NCI-H128 (cell line): Measurements from ENCODE around the gene MXD3.

Source experiments
- DNase-seq: peaks from one replicate; lab custom pipeline; 2025; ENCODE audit not compliant: unreplicated experiment; lab: John Stamatoyannopoulos, UW

Gene MXD3

DNA sequence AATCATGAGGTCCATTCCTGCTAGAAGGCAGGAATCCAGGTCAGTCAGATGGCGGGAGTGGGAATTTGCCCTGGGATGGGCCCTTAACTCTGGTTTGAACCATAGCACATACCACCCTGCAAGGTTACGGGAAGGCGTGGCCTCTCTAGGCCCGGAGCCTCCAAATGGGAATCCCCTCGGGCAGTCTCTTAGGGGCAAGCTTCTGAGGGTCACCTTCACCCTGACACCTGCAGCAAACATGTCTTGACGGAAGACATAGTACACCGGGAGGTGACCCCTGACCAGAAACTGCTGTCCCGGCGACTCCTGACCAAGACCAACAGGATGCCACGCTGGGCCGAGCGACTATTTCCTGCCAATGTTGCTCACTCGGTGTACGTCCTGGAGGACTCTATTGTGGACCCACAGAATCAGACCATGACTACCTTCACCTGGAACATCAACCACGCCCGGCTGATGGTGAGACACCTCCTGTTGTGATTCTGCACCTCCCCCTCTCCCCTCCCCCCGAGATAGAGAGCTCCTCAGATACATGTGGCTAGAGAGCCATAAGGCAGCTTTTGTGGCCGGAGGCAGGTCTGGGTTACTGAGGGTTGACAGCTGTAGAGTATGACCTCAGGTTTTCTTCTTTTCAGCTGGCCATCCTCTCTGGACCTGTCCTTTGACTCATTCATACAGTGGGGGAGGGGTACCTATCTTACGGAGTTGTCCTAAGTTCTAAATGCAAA, 7.1 kb downstream of the MXD3 start:
- DNase-seq = no peak

DNA sequence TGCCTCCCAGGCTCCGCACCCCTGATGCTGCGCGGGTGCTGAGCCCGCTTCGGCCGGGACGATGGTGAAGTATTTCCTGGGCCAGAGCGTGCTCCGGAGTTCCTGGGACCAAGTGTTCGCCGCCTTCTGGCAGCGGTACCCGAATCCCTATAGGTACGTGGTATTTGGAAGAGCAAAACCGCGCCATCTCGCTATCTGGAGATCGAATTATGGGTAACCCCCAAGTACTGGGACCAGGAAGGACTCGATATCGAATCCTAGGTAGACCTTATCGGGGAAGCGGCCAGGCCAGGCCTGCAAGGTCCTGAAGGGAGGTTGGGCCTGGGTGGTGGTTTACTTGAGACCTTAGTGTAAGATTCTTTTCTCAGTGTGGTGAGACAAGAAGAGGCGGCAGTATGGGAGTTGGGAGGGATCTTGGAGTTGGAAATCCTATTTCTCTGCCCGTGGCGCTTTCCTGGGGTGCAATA, 7.7 kb downstream of the MXD3 start:
- DNase-seq = no peak

DNA sequence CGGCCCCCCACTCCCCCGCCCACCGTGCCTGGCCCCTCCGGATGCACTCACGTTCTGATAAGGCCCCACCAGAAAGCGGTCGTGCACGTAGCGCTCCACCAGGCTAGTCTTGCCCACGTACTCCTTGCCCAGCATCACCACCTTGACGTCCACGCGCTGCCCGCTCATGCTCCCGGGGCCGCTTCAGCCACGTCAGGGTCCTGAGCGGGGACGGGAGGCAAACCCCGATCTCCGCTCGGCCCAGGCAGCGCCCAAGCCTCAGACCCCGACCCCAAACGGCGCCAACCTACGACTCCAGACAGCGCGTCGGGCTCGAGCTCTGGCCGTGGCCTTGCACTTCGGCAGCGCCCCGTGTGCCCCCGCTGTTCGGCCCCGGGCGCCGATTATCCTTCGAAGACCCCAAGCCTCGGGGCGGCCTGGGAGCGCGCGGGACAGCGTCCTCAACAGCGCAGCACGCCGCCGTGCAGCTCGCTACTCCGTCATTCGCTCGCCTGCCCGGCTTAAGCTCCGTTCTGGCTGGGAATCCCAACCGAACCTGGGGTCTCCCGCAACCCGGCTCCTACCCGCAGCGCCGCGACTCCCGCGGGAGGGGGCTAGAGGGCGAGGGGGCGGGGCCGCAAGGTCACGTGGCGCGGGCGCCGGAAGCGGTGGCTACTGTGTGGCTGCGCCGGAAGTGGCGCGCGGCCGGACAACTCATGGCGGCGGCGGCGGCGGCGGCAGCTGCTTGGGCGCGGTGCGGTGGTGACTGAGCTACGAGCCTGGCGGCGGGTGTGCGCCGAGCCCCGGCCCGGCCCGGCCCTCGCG, 8.4 kb downstream of the MXD3 start, which contains the start of the genes PRELID1 and RAB24:
Gene PRELID1 (plus strand): TSS at position 679 of the 804 bp plus-strand sequence. CDS start 187 bp downstream, outside the sequence.
Gene RAB24 (minus strand): TSS at position 599 of the 804 bp plus-strand sequence. CDS start 431 bp downstream, at position 168.
- peak; percentile 37 for DNase-seq

DNA sequence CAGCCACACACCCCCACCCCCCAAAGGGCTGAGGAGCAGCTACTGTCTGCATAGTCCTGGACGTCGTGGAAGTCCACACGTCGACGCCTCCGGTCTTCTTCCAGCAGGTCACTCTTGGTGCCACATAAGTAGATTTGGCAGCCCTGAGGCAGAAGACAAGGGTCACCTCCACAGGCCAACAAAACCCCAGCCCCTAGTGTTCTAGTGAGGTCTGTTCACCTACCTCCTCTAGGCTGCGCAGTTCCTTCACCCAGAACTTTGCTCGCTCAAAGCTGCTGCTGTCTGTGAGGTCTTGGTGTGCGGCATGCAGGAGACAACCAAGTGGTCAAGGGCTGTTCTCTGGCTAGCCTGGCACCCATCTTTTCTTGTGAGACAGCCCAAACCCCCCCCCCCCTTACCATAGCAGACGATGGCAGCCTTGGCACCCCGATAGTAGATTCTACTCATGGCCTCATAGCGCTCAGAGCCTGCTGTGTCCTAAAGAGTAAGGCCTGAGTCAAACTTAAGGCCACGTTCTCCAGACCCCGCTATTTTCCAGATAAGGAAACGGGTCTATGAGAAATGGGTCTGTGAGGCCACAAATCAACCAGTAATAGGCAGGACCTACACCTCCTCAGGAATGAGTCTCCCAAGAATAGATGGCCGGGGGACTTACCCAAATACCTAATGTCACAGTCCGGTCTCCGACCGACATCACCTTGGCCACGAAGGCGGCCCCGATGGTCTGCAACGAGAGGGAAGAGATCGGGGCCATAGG, 9.2 kb downstream of the MXD3 start:
- DNase-seq = no peak

DNA sequence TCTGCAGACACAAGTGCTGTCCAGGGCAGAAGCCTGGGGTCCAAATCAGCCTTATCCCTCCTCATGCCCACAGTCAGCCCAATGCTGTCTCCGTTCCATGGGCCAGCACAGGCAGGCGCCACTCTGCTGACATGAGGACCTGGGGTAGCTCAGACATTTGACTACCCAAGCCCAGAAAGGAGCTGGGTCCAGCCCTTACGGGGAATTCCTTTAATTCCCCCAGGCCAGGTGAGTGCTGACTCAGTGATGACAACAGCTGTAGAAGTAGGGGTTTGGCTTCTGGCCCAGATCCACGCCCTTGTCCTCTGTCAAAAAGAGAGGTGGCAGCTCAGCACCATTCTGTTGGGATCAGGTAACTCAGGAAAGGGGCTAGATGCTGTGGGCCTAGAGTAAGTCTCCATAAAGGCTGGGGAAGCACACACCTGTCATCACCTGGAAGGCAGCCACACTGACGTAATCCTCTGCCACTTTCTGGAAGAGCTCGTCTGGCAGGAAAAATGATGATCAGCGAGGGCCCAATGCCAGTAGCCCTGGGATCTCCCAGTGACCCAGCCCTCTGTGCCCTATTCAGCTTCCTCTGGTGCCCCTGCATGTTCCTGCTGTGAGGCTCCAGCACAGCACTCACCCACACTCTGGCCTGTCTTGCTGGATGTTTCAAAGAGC, 10.1 kb downstream of the MXD3 start:
- peak; percentile 70 for DNase-seq

DNA sequence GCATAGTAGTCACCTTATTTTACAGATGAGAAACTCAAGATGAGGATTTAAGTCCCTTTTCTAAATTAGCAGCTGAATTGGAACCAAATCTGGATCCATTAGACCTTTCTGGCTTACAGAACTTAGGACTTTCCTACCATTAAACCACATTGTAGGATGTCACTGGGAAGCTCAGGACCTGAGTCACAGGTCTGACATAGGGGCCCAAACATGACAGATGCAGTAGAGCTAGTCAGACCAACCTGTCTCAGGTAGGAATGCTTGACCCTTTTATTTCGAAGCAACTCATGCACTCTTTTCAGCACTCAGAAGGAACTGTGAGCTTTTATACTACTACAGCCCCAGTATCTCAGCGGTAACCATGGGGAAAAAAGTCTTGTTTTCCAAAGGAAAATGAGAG, 10.7 kb downstream of the MXD3 start:
- DNase-seq = no peak

DNA sequence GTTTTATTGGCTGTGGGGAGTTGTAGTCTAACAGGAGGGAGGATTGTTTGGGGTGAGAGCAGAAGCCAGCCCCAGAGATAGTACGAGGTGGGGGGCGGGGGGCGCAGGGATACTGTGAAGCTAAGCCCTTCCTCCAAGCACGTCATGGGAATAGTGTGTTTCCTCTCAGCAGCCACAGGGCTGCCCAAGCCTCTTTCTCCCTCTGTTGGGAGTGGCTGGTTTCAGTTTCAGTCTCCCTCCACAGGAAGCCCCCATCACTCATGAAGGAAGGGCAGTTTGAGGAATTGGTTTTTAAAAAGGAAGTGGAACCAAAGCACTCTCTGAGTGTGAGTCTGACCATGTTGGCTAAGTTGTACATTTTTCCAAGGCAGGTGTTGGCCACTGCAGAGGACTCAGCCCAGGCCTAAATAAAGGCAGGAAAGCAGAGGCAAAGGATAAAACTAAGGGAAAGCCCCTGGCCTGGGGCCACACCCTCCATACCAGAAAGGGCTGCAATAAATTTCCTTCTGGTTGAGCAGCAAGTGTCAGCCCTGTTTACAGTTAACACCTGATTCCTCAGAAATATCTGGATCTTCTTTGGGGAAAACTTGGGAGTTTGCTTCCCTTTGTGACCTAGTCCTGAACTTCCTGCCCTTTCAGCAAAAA, 11.3 kb downstream of the MXD3 start:
- no peak for DNase-seq

DNA sequence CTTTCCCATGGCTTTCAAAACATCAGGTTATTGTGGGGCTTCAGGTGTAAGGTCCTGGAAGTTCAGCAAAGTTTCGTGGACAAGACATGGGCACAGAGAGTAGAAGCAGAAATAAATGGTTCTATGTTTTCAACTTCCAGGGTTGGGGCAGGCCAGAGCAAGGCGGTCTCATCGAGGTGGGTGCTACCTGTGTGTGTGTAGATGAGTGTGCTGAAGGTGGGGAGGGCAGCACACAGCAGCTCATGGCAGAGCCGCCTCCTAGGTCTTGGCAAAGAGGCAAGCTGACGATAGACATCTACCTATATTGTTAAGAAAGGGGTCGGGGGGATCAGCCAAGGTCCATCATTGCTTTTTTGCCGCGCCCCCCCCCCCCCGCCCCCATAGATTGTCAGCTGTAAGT, 12.0 kb downstream of the MXD3 start:
- DNase-seq = no peak

DNA sequence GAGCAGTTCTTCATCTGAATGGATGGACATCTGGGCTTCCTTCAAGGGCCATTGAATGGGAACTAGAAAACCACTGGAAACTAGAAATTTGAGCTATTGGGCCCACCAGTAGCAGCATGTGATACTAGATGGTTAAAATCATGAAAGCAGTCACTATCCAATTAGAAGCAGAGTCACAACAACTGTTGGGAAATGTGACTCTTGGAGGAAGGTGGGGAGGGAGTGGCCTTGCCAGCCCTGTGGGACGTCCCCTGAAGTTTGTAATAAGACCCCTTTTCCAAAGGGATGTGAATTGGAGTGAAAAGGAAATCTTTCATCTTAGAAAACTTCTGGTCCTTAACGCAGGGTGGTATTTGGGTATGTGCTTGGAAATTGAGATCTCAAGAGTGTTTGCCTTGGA, 13.8 kb downstream of the MXD3 start:
- DNase-seq = no peak

DNA sequence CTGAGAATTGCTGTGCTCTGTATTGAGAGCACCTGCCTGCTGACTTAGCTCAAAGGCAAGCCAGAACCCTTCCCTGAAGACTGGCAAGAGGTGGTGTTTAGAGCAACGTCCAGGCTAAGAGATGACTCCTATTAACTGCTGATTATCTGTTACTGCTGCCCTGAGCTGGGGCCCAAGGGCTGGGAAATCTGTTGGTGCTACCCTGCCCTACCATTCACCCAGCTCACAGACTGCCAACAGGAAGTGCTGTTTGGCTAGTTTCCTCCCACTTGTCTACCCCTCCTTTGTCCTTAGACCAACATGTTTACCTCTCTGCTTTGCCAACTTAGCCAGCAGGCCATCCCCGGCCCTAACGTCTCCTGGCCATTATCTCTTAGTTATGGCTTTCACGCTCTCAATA, 15.1 kb downstream of the MXD3 start:
- no peak for DNase-seq

DNA sequence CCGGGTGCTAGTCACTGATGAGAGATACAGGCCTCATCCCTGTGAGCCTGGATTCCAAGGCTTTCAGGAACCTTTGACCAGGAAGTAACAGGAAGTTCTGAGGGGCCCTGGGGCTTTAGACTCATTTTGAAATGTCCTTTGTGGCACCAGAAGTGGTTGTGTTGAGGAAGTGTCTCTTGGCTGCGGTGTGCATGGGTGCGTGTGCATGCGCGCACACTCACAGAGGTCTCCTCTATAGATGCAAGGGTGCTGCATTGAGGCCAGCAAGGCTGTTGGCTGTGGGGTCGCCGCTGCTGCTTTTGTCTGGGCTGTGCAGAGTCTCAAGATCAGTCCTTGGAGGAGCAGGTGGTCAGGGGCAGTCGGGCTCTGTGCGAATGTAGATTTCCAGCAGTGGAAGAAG, 15.8 kb downstream of the MXD3 start:
- no peak for DNase-seq

DNA sequence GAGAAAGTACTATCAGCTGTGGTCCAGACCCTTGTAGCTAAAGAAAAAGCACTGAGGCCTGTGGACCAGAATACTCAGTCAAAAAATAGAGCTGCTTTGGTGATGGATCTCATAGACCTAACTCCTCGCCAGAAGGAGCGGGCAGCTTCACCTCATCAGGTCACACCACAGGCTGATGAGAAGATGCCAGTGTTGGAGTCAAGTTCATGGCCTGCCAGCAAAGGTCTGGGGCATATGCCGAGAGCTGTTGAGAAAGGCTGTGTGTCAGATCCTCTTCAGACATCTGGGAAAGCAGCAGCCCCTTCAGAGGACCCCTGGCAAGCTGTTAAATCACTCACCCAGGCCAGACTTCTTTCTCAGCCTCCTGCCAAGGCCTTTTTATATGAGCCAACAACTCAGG, 17.1 kb downstream of the MXD3 start:
- DNase-seq = no peak

DNA sequence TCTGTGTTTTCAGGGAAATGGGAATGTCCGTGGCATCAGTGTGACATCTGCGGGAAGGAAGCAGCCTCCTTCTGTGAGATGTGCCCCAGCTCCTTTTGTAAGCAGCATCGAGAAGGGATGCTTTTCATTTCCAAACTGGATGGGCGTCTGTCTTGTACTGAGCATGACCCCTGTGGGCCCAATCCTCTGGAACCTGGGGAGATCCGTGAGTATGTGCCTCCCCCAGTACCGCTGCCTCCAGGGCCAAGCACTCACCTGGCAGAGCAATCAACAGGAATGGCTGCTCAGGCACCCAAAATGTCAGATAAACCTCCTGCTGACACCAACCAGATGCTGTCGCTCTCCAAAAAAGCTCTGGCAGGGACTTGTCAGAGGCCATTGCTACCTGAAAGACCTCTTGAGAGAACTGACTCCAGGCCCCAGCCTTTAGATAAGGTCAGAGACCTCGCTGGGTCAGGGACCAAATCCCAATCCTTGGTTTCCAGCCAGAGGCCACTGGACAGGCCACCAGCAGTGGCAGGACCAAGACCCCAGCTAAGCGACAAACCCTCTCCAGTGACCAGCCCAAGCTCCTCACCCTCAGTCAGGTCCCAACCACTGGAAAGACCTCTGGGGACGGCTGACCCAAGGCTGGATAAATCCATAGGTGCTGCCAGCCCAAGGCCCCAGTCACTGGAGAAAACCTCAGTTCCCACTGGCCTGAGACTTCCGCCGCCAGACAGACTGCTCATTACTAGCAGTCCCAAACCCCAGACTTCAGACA, 17.7 kb downstream of the MXD3 start:
- DNase-seq = no peak

DNA sequence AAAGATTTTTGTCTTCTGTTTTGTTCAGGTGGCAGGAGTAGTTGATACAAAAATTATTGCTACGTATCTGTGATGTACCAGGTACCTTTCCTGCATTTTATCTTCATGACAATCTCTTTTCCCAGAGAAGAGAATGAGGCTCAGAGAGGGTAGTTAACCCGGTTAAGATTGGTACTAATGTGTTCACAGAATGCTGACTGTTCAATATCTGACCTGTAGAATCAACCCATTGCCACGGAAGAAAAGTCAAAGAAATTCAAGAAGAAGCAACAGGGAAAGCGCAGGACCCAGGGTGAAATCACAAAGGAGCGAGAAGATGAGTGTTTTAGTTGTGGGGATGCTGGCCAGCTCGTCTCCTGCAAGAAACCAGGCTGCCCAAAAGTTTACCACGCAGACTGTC, 20.0 kb downstream of the MXD3 start:
- DNase-seq = no peak

DNA sequence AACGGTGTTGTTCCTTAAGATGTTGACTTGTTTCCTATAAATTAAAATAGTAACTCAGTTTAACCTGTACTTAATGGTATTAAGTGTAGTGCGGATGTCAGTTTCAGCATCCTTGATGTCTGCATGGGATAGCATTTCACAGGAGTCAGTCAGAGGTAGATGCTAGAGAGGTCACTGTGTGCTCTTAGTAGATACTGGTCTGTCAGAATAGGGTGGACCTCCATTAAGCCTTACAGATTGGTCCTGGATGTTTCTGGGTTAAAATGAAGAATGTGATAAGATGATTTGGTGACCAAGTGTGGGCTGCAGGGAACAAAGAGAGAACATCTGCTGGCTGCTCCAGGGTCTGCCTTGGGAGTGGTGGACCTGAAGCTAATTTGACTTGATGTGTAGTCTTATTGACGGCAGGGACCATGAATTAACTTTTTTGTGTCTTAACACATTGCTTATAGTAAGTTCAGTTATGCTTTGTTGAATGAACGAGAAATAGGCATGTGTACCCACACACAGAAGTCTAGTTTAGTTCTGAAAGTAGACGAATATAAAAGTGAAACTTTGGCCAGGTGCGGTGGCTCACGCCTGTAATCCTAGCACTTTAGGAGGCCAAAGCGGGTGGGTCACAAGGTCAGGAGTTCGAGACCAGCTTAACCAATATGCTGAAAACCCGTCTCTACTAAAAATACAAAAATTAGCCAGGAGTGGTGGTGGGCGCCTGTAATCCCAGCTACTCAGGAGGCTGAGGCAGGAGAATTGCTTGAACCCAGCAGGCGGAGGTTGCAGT, 20.7 kb downstream of the MXD3 start:
- no peak for DNase-seq

DNA sequence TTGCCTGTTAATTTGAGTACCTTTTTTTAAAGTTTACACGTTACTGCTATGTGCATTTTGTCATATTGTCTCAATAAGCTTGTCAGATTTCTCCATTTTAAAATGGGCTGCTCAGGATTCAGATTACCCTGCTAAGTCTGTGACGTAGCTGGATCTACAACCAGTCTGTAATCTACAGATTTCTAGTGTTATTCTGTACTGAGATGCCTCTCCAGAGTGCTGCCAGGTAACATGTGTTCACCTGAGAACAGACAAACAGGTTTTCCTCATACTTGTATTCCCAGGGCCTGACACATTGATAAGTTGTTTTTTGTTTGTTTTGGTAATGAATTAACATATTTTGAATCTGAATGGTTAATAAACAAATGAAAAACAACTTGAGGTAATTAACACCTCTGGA, 23.5 kb downstream of the MXD3 start:
- no peak for DNase-seq

DNA sequence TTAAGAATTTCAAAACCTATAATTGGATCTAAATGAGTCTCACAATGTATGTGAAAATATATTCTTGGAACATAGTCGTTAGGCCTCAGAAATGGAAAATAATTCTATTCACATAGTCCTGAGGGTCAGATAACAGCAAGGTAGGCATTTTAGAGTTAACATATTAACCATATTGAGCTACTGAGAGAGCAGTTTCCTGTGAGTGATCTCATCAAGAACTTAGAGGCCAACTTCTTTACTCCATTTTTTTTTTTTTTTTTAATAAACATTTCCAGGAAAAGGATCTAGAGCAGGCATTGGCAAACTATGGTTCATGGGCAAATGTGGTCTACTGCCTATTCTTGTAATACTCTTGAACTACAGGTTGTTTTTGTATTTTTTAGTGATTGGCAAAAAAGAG, 34.8 kb downstream of the MXD3 start:
- DNase-seq = no peak

DNA sequence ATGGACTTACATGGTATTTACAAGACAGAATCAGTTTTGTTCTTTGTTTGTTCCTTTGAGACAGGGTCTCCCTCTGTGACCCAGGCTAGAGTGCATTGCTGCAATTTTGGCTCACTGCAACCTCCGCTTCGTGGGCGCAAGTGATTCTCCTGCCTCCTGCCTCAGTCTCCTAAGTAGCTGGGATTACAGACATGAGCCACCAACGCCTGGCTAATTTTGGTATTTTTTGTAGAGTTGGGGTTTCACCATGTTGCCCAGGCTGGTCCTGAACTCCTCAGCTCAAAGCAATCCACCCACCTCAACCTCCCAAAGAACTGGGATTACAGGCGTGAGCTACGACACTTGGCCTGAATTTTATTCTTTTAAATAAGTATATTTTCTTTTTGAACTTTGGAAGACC, 35.8 kb downstream of the MXD3 start:
- DNase-seq = no peak

DNA sequence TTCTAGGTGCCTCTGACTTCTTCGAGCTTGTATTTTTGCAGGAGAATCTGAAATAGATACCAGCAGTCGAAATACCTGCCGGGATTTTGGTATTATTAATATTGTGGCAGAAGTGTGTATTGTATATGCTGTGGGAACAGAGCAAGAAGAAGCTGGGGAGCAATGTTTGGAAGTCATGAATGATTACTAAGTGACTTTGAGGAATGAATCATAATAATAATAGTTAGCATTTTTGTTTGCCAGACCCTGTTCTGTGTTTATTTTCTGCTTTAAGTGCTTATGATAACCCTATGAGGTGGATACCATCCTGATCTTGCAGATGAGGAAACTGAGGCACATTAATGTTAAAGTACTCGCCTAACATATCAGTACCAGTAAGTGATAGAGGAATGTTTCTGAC, 40.6 kb downstream of the MXD3 start:
- DNase-seq = no peak
